ENCODE data around the gene KLC1.

Gene KLC1

DNA sequence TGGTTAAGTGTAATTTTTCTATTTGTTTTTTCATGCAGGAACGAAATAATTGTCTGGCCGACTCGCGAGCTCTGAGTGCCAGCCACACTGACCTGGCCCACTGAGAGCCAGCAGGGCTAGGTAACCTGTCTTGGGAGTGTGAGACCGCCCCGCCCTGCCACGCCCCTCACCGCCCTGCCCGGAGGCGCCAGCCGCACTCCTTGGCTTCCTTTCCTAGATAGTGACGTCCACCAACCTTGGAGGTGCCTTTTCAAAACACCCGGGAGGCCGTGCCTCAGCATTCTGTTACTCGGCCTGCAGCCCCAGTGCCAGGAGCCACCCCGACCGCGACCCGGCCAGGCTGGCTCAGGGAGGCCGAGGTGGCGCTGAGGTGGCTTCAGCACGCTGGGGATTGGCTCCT, 64.5 kb downstream of the KLC1 start:
- TF ChIP-seq, protein P1, sequence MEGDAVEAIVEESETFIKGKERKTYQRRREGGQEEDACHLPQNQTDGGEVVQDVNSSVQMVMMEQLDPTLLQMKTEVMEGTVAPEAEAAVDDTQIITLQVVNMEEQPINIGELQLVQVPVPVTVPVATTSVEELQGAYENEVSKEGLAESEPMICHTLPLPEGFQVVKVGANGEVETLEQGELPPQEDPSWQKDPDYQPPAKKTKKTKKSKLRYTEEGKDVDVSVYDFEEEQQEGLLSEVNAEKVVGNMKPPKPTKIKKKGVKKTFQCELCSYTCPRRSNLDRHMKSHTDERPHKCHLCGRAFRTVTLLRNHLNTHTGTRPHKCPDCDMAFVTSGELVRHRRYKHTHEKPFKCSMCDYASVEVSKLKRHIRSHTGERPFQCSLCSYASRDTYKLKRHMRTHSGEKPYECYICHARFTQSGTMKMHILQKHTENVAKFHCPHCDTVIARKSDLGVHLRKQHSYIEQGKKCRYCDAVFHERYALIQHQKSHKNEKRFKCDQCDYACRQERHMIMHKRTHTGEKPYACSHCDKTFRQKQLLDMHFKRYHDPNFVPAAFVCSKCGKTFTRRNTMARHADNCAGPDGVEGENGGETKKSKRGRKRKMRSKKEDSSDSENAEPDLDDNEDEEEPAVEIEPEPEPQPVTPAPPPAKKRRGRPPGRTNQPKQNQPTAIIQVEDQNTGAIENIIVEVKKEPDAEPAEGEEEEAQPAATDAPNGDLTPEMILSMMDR (IDR thresholded peaks at IDR 0.05; ENCODE audit: insufficient read depth, low read depth, low read length, missing control alignments): no peak
- DNase-seq (ENCODE audit: low read depth): no peak
- no peak overlapping the region for H3K4me3 ChIP-seq (ENCODE audit: low read depth, low read length)

DNA sequence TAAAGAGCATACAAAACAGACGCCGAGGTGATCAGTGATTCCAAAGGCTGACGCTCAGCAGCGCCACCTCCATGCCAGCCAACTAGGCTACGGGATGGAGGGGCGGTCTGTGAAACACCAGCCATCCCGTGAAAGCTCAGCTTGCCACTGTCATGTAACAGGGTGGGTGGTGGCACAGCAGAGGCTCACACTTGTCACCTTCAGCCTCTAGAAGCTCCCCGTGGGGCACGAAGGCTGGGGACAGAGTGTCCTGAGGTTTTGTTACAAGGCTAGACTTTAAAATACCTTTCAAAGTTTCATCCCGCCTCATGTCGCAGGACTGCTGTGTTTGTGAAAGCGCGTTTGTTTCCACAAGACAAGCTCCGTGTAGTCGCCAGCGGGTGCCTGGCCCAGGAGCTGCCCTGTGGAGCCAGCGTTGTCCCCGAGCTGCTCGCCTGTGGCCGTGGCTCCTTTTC, 65.6 kb downstream of the KLC1 start:
- no peak for DNase-seq (ENCODE audit: low read depth)
- TF ChIP-seq, protein P1 (IDR thresholded peaks at IDR 0.05; ENCODE audit: insufficient read depth, low read depth, low read length, missing control alignments): no peak

DNA sequence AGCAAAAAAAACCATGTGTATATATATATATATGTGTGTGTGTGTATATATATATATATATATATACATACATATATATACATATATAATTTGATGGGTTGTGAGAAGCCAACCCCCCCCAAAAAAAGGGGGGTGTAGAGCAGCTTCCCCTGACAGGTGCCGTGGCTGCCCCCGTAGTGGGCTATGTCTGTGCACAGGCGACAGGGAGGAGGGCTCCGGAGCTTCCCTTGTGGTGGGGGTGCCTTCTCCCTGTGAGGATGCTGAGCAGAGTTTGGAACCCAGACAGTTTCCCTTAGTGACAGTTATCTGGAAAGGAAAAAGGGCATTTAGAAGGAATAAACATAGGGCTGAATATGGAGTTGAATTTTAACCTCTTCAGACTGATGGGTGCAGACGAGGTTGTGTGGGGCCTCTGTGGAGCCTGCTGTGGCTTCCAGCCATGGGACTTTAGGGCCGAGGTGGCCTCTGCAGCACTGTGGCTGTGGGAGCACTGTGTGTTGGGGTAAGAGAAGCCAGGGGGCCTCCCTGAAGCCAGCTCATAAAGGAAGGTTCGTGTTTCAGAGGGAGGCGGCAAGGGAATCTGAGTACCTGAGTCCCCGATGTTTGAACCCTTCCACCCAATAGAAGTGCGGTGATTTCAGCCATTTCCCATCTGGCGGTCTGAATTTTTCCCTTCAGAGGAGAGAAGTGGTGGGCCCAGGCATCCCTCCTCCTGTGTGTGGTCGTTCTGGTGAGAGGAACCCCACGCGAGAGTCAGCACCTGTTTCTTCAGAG, 66.5 kb downstream of the KLC1 start:
- no peak overlapping the region for H3K4me3 ChIP-seq (ENCODE audit: low read depth, low read length)
- DNase-seq (ENCODE audit: low read depth): no peak
- TF ChIP-seq, protein P1 (IDR thresholded peaks at IDR 0.05; ENCODE audit: insufficient read depth, low read depth, low read length, missing control alignments): no peak

More for the DNA sequence above, 65.6 kb downstream of the KLC1 start:
- no peak overlapping the region for H3K4me3 ChIP-seq (ENCODE audit: low read depth, low read length)

DNA sequence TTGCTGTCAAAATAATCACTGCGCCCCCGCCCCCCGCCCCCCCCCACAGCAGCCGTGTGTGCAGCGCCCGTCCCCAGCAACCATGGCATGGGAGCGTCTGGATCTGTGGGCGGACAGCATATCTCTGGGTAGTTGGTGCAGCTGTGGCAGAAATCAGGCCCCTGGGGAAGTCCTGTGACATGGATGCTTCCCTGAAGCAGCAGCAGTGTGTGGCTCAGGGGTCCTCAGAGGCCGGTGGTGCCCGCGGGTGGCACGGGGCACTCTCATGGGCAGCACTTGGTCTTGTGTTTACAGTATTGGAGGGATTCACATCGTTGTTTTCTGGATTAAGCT, 67.0 kb downstream of the KLC1 start:
- TF ChIP-seq, protein P1 (IDR thresholded peaks at IDR 0.05; ENCODE audit: insufficient read depth, low read depth, low read length, missing control alignments): no peak
- no peak for DNase-seq (ENCODE audit: low read depth)
- no peak overlapping the region for H3K4me3 ChIP-seq (ENCODE audit: low read depth, low read length)

DNA sequence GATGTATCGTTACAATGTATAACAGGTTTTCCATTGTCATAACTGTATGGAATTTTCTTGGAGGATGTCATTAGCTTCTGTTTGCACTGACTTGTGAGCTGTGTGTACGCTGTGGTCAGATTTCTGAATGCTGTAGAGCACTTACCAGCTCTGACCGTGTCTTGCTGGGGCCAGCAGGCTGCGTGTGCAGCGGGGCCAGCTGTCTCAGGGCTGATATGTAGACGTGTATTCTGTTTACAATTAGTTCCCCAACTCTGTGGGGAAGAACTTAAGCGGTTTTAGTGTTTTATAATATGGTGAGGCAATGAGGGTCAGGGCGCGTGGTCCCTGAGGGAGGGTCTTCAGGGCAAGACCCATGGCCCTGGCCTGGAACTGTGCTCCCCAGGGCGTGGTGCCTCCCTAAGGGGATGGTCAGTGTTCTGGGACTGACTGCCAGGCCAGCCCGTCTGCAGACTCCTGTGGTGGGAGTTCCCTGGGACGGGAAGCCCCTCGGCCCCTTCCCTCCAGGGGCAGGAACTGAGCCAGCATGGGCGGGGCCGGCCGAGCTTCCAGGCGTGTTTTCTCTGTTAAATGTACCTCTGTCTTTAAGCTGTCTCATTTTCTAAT, 67.6 kb downstream of the KLC1 start:
- no peak for DNase-seq (ENCODE audit: low read depth)
- TF ChIP-seq, protein P1 (IDR thresholded peaks at IDR 0.05; ENCODE audit: insufficient read depth, low read depth, low read length, missing control alignments): no peak
- no peak overlapping the region for H3K4me3 ChIP-seq (ENCODE audit: low read depth, low read length)

DNA sequence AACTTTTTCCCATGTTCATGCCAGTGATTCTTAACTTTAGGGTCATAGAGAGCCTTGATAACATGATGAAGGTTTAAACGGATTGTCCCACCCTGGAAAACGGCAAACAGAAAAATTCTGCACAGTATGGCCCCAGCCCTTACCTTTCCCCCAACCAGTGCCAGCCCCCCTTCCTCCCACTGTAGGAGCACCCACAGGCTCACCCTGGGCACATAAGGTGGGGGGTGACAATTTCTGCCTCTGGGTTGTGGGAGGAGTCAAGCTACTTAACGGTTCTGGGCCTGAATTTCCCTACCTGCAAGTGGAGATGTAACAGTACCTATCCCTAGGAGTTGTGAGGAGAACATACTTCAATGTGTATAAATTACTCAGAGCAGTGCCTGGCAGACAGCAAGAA, 68.2 kb downstream of the KLC1 start:
- TF ChIP-seq, protein P1 (IDR thresholded peaks at IDR 0.05; ENCODE audit: insufficient read depth, low read depth, low read length, missing control alignments): no peak
- no peak overlapping the region for H3K4me3 ChIP-seq (ENCODE audit: low read depth, low read length)
- DNase-seq (ENCODE audit: low read depth): no peak
